Fibroblast of skin of left biceps (primary cell): Measurements from ENCODE around the gene PDIA5.
"Not testable (repeated sequence)": the region's sequence is repeated elsewhere in the genome, so short reads cannot be mapped to it uniquely, and the experiment has no call there.

Experiments
- DNase-seq, 2 experiments: peaks; one replicate each; pipeline ENCODE4 v3.0.0-alpha.2; 2013; ENCODE audit warnings: low read depth in 2 of 2

PDIA5 gene

DNA sequence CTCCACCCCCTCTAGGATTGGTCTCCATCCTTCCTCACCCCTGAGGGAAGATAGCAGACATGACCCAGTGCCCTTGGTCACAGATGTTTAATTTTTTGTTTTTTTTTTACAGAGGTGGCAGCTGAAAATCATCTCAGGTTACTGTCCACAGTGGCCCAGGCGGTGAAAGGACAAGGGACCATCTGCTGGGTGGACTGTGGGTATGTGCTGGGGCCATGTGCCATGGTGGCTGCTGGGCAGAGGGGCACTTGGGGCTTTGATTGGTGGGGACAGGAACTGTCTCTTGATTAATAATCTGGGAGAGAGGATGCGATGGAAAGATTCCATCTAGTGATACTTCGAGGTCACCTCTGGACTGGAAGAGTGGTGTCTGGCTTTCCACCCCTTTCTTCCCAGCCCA lies 25.4 kb downstream of the PDIA5 start:
- DNase-seq, result no peak

DNA sequence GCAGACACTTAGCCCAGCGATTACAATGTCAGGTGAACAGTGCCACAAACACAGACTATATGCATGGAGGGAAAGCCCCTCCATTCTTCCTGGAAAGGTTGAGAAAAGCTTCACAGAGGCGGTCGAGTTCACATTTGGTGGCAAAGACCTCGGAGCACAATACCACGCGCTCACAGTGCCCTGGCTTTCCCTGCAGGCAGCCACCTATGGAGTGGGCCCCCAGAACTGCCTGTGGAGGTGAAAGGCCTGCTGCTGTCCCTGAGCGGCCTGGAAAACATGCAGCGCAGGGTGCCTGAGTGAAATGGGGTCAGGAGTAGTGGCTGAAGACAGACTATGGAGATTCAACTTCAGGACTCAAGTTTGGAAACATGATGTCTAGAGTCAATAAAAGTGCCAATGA lies 26.9 kb downstream of the PDIA5 start:
- no peak for DNase-seq

DNA sequence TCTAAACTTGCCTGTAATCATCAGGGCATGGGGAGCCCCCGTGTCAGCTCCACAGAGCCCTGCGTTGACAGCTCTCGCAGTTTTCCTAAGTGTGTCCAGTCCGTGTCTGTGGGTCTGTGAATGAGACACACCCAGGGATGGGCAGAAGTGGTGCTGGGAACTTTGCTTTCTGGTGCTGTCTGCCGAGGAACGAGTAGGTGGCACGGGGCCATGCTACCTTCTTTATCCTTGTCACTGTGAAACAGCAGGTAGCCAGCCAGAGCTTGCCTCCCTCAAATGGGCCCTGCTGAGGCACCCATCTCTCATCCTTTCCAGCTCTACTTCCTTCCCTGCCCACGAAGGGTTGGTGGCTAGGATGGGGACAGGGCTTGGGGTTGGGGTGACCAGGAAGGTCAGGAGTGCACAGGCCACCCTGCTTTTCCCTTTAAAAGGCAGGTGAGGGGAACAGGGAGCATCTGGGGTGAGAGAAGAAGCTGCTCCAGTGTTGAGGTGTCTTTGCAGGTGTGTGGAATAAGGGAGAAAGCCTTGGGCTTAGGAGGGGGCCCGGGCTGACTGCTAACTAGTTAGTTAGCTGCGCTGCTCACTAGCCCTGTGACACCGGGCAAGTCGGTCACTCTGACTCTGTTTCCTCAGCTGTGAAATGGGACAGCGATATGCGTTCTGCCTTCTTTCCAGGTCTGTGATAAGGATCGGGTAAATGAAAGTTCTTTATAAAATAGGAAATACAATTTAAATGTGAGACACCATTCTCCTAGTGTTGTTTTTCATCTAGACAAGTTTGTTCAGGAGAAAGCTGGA lies 27.9 kb downstream of the PDIA5 start:
- DNase-seq, result no peak

DNA sequence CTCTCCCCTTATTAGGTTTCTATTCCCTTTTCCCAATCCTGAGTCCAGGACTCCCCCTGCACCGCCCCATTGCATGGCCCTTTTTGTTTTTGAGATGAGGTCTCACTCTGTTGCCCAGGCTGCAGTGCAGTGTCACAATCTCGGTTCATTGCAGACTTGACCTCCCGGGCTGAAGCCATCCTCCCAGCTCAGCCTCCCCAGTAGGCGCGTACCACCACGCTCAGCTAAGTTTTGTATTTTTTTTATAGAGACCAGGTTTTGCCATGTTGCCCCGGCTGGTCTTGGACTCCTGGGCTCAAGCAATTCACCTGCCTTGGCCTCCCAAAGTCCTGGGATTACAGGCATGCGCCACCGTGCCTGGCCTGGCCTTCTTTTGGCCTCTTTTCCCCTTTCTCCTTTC lies 29.3 kb downstream of the PDIA5 start:
- DNase-seq, result no peak

DNA sequence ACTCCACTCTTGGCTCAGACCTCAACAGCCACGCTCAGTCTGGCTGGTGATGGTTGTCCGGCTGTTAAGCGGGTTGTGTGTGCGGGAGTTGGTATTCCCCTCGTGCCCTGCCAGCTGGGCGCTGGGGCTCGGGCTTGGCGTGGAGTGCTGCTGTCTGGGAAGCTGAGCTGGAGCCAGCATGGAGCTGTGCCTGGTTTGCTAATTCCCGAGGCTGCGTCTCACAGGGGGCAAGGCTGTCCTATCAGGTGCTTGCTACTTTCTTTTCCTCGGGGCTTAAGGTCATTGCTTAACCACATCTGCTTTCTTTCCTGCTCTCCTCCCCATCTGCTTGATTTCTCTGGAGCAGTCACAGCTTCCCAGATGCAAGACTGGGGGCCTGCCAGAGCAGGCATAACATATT lies 29.9 kb downstream of the PDIA5 start:
- no peak for DNase-seq

DNA sequence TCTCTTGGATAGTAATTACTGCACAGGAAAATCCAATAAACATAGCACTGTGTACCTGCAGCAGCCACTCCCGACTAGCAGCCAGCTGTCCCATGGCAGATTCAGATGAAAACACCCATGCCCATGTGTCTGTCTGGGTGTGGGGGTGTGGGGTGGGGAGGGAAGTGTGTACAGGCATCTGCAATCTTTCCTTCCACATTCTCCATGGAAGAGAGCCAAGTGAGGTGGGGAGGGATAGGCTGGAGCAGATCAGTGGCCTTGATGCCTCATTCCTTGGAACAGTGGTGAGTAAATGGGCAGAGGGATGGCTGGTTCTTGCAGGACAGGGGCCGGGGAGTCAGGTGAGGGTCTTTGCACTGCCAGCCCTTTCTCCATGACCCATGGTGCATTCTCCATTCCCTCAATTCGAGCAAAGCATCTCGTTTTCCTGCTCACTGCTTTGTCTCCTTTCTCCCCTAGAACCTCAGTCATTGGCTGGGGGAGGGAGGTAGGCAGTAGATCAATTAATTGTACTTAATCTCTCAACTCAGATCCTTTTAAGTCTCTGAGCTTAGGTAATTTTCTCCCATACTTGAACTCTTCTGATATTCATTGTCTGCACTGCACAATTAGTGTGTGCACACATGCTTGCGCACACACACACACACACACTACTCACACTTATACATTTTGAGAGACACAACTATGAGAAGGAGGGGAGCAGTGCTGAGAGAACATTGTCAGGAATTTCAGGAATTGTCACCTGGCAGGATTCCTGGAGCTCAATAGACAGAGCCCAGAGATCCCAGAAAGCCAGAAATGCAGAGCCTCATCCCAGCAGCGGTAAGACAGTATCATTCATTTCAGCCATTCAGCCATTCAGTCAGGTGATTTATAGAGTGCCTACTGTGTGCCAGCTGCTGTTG lies 31.9 kb downstream of the PDIA5 start:
- peak; percentile 71 to 76 for DNase-seq

DNA sequence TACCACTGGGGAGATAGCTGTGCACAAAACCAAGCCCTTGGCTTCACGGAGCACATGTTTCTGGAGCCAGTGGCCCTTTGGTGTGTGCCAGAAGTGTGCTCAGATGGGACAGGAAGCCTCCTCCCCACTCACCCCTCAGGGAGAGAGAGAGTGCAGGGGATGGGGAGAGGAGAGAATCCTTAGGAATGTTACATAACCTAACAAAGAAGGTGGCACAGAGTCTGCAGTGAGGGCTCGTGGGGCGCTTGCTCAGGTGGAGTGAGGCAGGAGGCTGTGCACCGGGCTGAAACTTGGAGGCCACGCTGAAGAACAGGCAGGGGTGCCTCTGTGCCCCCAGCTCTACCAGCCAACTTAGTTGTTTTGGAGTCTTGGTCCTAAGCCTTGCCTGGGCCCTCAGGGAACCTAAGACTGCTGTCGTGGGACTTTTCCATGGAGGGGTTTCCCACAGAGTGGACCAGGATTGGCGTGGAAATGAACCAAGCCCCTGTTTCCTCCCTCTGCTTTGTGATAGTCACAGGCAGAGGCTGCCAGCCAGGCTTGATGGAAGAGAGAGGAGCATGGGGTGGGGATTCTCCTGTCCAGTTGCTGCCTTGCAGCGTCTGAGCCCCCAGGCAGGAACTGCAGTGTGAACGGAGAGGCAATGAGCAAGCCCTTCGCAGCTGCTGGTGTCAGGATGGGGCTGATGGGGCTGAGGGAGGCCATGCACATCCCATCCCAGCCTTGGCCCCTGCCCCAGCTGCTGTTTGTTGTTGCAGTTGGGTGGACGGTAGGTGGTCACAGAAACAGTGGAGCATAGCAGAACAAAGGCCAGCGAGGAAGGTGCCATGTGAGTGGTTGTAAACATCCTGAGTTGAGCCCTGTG lies 32.7 kb downstream of the PDIA5 start:
- DNase-seq, result no peak

DNA sequence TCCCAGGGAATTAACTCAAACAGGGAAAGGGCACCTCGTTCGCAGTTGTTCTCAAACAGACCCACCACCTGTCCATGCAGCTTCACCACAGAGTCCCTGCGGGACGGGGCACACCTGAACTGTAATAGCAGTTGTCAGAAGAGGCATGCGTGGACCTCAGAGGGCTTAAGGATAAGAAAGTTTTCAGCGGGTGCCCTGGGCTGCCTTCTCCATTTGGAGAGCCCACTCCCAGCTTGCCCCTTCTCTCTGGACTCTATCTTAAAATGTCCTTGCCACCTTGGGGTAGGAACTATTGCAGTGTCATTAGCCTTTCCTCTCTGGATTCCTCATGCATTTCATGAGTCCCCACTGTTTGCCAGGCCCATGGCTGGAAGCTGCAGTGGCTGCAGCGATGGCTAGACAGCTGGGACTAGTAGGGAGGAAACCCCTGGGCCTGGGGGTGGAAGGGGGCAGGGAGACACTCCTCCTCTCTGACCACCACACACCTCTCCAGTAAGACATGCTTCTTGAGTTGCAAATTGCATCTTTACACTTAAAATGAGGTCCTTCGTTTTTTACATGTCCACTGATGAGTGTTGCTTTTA lies 33.5 kb downstream of the PDIA5 start:
- no peak for DNase-seq

DNA sequence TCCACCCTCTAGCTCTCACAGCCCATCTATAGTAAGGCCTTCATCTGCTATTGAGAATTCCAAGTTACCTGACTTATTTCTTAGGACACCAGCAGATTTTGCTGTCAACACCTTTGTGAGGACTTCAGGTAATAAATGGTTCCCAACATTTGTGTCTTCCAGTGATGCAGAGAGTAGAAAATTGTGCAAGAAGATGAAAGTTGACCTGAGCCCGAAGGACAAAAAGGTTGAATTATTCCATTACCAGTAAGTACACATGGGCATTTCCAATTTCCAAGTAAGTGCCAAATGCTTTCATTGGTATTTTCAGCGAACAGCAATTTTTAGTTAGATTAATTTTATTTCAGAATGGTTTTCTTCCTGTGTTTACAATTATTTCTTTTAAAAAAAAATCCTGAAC lies 35.4 kb downstream of the PDIA5 start:
- no peak for DNase-seq

DNA sequence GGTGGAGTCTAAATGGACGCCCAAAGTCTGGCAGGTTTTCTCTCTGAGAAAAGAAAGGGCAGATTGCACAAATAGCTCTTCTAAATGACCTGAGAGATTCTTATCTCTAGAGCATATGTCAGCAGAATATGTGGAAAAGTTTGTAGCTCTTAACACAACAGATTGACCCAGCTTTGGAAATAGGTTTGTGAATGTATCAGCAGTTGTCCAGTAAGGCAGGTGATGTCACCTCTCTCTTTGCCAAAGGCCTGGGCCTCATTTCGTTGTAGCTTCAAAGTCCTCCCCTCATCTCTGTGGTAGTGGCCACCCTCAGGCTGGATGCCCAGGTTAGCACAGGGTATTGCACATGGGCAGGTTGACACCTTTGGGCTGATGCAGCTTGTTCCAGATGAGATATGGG lies 36.0 kb downstream of the PDIA5 start:
- DNase-seq, result no peak

DNA sequence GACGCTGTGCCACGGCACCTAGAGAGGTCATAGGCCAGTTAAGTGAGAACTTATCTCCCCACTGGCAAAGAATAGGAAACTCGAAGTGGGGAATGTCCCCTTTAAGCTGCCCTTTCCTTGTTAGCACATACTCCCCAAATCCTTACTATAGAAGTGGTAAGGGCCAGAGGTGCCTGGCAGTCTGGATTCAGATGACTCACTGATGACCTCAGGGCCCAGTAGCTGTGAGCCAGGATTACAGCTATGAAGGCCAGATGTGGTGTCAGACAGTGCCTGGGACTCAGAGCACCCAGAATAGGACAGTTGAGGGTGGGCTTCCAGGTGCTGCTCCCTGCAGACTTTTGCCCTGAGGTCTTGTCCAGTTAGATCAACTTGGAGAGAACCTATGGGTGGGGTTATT lies 37.7 kb downstream of the PDIA5 start:
- no peak for DNase-seq

DNA sequence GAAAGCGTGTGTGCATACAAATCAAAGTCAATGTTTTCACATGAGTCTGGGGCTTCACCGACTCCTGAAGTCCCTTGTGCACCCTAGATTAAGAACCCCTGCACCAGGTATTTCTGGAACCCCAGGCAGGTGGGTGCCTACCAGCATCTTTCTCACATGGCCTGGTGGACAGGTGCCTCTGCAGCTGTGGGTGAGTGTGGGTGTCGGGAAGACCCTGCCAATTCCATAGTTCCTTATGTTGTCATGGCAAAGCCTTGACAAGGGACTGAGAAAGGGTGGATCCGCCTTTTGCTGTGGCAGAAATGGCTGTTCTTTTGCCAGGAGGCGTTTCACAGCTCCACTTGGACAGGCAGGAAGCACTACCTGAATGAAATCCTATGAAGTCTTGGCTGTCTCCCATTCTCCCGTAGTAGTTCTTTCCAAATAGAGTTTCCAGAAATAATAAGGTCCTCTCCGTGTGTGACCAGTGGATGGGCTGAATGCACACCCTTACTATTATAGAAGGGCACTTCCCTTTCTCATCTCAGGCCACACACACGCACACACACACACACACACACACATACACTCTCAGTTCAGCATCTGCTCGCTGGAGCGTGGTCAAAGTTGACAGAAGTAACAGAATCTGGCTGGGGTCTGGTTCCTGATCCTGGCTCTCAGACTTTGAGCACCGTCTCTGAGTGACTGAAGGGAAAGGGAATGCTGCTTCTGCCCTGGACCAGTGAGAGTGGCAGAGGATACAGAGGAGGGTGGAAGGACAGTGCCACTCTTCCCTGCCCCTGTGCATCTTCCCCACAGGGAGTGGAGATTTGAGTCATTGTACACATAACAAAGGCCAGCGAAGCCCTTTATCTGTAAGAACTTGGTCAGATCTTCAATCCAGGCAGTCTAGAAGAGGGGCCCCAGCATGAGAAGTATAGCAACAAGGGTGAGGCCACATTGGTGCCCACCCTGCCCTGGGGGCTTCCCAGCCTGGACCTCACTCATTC lies 38.7 kb downstream of the PDIA5 start:
- DNase-seq, result no peak

DNA sequence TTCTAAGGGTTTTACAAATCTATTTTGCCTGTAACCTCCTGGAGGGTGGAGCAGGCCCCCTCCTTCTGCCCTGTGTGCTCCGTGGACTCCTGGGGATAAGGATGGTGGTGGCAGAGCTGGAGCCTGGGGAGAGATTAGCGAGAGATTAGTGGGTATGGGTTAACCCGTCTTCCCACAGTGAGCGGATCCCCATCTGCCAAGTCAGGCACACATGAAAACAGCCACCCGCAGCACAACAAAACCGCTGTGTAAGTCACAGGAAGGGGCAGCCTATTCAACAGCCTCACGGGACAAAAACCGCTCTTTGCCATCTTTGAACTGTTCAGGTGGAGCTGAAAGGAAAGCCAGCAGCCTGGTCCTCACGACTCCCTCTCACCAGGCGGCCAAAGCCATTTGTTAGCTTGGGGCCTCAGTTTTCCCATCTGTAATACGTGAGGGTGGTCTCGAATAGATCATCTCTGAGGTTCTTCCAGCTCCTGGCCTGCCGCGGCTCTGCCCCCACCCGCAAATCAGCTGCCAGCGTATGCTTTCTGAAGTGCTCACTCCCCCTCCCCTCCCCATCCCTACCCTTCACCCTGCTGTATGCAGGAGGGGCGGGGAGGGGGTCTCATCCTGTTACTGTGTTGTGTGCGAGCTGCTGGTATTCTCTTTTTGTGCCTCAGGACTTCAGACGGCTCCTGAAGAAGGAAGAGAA lies 43.6 kb downstream of the PDIA5 start:
- no peak for DNase-seq

DNA sequence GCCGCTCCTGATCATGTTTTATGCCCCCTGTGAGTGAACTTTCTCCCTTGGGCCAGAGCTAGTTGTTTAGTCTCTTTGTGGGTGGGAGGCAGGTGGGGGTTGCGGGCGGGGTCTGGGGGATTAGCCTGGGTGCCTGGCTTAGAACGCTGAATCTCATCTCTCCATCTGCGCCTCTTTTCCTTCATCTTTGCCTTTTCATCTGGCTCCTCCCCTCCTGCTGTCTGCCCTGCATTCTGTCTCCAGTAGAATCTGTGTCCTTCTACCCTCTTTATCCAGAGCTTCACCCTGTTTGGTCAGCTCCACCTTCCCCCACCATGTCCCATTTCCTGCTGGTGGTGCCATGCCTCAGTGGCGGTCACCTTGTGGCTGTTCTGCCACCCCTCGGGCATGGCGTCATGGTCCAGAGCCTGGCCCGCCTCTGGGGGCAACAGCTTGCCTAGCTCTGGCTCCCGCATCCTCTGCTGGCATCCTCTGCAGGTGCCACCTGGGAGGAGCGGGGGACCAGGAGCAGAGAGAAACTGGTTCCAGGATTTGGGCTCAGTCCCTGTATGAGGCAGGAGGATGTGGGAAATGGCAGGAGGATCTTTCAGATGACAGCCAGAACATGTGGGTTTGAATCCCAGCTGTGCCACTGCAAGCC lies 44.3 kb downstream of the PDIA5 start:
- DNase-seq, result no peak

DNA sequence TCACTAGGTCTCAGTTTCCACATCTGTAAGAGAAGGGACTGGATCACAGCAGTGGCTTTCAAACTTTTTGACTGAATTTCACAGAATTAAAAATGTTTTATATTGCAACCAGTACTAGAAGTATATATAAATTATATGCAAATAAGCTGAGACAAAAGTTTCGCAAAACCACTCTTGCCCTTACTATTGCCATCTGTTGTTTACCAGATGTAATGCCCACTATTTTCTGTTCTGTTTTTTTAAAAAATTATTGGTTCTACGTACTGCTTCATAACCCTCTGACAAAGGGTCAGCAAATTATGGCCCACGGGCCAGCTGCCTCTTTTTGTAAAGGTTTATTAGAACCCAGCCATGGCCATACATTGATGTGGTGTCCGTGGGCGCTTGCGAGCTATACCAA lies 44.8 kb downstream of the PDIA5 start:
- DNase-seq, result no peak

DNA sequence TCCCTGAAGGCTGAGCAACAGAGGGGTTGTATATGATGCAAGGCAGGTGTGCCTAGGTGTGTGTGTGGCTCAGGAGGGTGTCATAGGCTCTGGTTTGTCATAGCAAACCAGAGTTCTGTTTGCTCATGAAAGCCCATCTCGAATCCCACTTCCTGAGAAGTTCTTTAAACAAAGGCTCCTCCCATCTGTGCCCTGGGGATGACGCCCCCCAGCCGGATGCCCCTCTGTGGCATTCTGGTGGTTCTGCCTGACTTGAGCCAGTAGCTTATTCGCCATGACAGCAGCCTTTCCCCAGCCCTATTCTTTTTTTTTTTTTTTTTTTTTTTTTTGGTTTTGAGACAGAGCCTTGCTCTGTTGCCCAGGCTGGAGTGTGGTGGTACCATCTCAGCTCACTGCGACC lies 45.4 kb downstream of the PDIA5 start:
- DNase-seq, result no peak

DNA sequence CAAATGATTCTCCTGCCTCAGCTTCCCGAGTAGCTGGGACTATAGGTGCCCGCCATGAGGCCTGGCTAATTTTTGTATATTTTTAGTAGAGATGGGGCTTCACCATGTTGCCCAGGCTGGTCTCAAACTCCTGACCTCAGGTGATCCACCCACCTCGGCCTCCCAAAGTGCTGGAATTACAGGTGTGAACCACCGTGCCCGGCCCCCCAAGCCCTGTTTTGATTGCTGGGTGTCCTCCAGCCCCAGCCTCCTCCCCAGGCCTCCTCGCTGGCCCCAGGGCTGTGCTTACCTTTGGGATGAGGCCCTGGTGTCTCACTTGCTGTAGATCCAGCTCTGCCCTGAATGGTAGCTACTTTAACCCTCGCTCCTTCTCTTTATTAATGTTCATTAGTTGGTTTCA lies 45.8 kb downstream of the PDIA5 start:
- DNase-seq, result not testable (repeated sequence)

DNA sequence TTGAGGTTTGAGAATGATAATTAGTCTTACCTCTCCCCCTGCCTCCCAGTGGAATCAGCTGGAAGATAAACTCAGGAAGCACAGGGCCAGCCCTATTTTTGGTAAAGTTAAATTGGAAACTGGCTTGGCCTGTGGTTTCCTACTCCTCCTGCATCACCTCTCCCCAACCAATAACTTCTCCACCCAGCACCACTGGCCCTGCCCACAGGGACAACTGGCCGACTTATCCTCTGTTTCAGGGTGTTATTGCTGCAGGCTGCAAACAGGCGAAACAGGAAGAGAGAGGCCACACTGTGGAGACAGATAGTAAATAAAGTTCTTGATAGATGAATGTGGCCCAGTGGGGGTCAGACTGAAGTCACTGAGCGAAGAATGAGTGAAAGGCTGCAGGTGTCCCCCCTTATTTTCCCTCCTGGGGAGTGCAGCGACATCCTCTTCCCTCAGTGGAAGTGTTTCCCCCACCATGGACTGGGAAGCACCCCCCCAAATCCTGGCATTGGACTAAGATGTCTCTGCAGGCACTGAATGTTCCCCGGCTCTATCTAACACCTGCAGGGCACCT lies 47.1 kb downstream of the PDIA5 start:
- no peak for DNase-seq

DNA sequence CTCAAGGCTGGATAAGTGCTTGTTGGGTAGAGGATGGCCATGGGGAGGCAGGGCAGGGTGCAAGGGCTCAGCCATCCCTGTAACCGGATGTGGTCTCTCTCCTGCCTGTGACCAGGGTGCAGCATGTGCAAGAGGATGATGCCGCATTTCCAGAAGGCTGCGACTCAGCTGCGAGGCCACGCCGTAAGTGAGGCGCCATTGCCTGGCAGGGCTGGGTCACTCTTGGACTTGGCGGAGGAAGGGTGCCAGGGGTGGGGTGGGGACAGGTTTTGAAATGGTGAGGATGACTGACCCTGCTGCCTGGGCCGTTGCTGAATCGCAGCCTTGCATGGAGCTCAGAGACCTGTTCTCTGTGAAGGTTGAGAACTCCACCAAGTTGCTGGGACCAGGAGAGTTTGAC lies 49.3 kb downstream of the PDIA5 start:
- DNase-seq, result no peak
